ENCODE data around the gene IL20RB. TPM values are rescaled to one million over a fixed set of nuclear protein-coding genes. Genes with fewer than 3 reads are reported as not detected.

IL20RB gene
- total and polyA plus RNA-seq, 2 donors (not counting 3 experiments of a cell fraction or from before 2014, with no cell fraction given) = 0.79 to 1.6 TPM

GRCh38 chr3:136949708-136950107, 8.1 kb upstream of the IL20RB start:
- Histone ChIP-seq H2AFZ (ENCODE audit: low read depth, low read length) (no peak overlapping the region), H3K4me1 (ENCODE audit: control insufficient read depth, extremely low read depth, insufficient read depth, low read length) (peaks cover 12% of the 10 kb centered on the region), H3K9me3 (replicated peaks; ENCODE audit: control insufficient read depth, insufficient read depth, low read length) (no peaks in the 10 kb centered on the region), H3K36me3 (ENCODE audit: control insufficient read depth in 2 of 2, extremely low read depth in 1 of 2, insufficient read depth in 2 of 2, low read length in 2 of 2) (peaks cover 2 to 6% of the 10 kb centered on the region in 2 experiments), H3K27me3 (ENCODE audit: control insufficient read depth in 2 of 2, insufficient read depth in 2 of 2, low read length in 2 of 2) (no peaks in the 10 kb centered on the region), H4K20me1 (replicated peaks; ENCODE audit: control insufficient read depth, extremely low read depth, insufficient read depth, low read length) (no peaks in the 10 kb centered on the region), H3K4me3 (replicated peaks in 1 of 3; ENCODE audit: insufficient read depth in 1 of 3, low read depth in 1 of 3, low read length in 3 of 3) (no peak overlapping the region), H3K9ac (replicated peaks; ENCODE audit: extremely low read depth, insufficient read depth, low read length) (no peak overlapping the region), H3K4me2 (ENCODE audit: insufficient read depth, low read length) (no peak overlapping the region), H3K9me1 (replicated peaks; ENCODE audit: control insufficient read depth, extremely low read depth, insufficient read depth, low read length) (no peaks in the 10 kb centered on the region), H3K27ac (ENCODE audit: insufficient read depth, low read depth, low read length) (no peak overlapping the region), H3K79me2 (ENCODE audit: control insufficient read depth, insufficient read depth, low read length) (peaks cover 11% of the 10 kb centered on the region)
- TF ChIP-seq CTCF (IDR thresholded peaks at IDR 0.05; ENCODE audit: extremely low read depth in 1 of 2, insufficient read depth in 1 of 2, low read depth in 1 of 2, low read length in 2 of 2) (peak in 1 of 2 donors; percentile 16), GATA2 (IDR thresholded peaks at IDR 0.05; ENCODE audit: insufficient read depth, insufficient read length, low read depth, low read length) (no peak), MAX (IDR thresholded peaks at IDR 0.05; ENCODE audit: insufficient read depth, insufficient read length) (no peak), POLR2A (IDR thresholded peaks at IDR 0.05; ENCODE audit: low read depth, low read length) (no peak), EZH2 (IDR thresholded peaks at IDR 0.05; ENCODE audit: borderline replicate concordance, low read depth, low read length, severe bottlenecking) (no peak), MYC (IDR thresholded peaks at IDR 0.05; ENCODE audit: low read depth, low read length) (no peak), POLR2AphosphoS5 (IDR thresholded peaks at IDR 0.05; ENCODE audit: insufficient read depth, low read depth, low read length) (no peak)
- CTCF ChIA-PET = interaction anchor here (1.2 to 2.5 kb wide), 2 partner anchors 11 to 64 kb away, joined by 4 to 17 read pairs; no protein-coding TSS in a partner anchor
- POLR2A ChIA-PET = no interaction called here
- dilution Hi-C loops (cut with MboI; ENCODE audit: extremely low pct_ligation_motif_present, low sequenced_read_pairs) (no loop called here), intact Hi-C loops (cut with micrococcal nuclease) (loop anchor here (1.0 to 2.0 kb wide), 3 partner anchors 65 to 191 kb away; partner anchors contain the start of gene SLC35G2)
- BruUV-seq (replicated peaks) = no TSS peak
- FAIRE-seq (no peak), DNase-seq (ENCODE audit: low read depth, low spot score) (peak; percentile 44)

All from endothelial cell of umbilical vein (primary cell).